HG03469 (cell line): ENCODE results near the gene PRR13.
"Not testable (repeated sequence)": the region's sequence is repeated elsewhere in the genome, so short reads cannot be mapped to it uniquely, and the experiment has no call there.

Experiments
- ATAC-seq: cut with Tn5 transposase; IDR thresholded peaks from one replicate; pipeline ENCODE4 v1.9.1; 2021; ENCODE audit warnings: mild to moderate bottlenecking, moderate library complexity, moderate number of reproducible peaks; ENCODE audit not compliant: unreplicated experiment

Gene PRR13, protein sequence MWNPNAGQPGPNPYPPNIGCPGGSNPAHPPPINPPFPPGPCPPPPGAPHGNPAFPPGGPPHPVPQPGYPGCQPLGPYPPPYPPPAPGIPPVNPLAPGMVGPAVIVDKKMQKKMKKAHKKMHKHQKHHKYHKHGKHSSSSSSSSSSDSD

DNA sequence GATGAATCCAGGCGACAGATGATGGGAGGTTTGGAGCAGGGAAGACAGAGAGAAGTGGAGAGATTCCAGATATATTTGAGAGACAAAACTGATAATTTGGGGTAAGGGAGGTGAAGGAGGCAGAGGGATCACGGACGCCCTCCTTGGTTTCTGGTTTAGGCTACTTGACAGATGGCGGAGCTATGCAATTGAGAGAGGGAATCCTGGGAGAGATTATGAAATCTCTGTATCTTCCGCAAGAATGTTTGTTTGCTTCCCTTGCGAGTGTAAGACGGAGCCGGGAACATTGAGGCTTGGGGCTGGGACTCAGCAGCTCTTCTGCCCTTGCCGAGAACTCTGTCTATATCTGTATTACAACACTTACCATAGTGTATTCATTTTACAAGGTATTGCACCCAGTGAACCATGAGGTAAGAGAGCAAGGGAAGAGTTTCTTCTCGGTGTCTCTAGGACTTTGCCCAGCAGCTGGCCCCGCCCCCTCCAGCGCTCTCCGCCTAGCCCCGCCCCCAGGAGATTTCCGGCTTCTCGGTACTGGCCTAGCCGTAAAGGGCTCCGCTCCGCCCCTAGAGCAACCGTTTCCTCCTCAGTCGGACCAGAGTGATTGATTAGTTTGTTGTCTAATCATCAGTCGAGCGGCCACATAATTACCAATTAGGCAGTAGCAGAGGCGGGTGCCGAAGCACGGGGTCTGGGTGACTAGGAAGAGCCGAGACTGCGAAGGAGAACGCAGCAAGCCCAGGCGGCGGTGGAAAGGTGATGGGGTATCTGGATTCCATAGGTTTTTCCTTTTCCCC is at the start of gene PRR13:
PRR13 (plus strand) TSS at position 695 of the 794 bp plus-strand sequence. CDS start 981 bp downstream, outside the sequence.
- peak; percentile 96 for ATAC-seq

DNA sequence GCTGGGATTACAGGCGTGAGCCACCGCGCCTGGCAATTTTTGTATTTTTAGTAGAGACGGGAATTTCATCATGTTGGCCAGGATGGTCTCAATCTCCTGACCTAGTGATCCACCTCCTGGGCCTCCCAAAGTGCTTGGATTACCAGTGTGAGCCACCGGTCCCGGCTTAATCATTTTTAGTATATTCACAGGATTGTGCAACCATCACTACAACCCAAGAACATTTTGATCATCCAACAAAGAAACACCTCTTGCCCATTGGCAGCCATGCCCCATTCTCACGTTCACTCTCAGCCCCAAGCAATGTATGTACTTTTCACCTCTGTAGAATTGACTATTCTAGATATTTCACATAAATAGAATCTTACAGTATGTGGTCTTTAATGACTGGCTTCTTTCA is 41.6 kb upstream of the PRR13 start:
- ATAC-seq, result no peak

DNA sequence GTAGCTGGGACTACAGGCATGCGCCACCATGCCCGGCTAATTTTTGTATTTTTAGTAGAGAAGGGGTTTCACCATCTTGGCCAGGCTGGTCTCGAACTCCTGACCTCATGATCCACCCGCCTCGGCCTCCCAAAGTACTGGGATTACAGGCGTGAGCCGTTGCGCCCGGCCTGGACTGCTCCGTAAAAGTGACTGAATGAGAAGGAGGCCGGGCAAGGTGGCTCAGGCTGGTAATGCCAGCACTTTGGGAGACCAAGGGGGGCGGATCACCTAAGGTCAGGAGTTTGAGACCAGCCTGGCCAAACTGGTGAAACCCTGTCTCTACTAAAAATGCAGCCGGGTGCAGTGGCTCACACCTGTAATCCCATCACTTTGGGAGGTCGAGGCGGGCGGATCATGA is 39.2 kb upstream of the PRR13 start:
- ATAC-seq, result not testable (repeated sequence)

DNA sequence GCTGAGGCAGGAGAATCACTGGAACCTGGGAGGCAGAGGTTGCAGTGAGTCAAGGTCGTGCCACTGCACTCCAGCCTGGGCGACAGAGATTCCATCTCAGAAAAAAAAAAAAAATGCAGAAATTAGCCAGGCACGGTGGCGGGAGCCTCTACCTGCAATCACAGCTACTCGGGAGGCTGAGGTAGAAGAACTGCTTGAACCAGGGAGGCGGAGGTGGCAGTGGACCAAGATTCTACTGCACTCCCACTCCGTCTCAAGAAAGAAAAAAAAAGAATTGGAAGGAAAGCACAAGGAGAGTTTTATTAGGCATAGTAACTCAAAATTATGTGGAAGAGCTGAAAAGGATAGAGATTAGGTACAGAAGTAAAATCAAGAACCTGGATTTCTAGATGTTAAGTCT is 38.7 kb upstream of the PRR13 start:
- ATAC-seq, result no peak

DNA sequence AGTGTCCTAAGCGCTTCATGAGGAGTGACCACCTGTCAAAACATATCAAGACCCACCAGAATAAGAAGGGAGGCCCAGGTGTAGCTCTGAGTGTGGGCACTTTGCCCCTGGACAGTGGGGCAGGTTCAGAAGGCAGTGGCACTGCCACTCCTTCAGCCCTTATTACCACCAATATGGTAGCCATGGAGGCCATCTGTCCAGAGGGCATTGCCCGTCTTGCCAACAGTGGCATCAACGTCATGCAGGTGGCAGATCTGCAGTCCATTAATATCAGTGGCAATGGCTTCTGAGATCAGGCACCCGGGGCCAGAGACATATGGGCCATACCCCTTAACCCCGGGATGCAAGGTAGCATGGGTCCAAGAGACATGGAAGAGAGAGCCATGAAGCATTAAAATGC is 30.6 kb upstream of the PRR13 start:
- ATAC-seq, result no peak

DNA sequence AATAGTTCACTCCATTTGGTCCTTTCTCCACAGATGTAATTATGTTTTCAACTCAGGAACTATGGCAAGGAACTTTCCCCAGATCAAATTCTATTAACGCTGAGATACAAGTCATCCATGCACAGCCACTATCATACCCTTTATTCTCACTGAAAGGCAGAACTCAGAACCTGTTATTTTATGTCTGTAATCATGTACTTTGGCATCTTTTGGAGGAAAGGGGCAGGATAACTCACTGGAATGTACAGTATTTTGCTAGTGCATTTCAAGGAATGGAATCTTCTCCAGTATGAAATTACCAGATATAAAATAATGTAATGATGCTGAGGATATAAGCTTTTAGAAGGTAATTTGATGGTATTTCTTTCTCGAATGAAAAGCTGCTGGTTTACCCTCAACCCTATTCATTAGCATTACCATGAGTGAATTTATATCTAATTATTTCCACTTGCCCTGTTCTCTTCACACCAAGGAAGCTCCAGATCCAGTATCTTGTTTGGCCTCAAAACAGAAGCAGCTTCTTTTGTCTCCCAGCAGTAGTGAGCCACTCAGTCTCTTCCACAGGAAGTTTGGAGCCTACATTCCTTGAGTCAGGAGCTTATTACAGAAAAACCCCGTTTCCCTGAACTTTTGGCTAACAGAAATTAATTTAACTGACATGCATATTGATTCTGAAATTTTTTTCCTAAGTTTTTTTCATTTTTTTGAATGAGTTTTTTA is 27.9 kb upstream of the PRR13 start:
- ATAC-seq, result no peak

DNA sequence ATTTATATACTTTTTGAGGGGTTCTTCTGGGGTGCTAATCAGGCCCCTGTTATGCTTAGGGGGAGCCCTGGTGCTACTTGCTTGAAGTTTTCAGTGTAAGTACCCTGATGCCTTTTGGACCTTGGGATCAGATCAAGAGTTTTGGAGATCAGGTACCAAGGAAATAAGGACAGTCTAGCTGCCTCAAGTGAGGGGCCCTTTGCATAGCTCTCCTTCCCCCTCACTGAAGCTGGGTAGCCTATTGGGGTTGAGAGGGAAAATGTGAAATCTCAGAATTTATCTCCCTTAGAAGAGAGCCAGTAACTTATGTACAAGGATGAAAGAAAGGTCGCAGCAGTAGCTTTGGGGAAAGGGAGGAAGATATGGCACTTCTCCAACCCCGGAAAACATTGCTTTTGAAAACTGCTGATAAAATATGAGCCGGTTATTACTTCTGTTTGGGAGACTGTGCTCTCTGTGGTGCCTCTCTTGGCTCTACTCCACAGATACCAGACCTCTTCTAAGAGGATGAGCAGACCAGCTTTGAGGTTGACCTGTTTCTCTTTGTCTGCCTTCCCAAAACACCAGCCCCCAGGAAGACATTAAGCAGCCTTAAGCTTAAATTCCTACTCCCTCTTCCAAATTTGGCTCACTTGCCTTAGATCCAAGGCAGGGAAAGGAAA is 26.6 kb upstream of the PRR13 start:
- ATAC-seq, result no peak

DNA sequence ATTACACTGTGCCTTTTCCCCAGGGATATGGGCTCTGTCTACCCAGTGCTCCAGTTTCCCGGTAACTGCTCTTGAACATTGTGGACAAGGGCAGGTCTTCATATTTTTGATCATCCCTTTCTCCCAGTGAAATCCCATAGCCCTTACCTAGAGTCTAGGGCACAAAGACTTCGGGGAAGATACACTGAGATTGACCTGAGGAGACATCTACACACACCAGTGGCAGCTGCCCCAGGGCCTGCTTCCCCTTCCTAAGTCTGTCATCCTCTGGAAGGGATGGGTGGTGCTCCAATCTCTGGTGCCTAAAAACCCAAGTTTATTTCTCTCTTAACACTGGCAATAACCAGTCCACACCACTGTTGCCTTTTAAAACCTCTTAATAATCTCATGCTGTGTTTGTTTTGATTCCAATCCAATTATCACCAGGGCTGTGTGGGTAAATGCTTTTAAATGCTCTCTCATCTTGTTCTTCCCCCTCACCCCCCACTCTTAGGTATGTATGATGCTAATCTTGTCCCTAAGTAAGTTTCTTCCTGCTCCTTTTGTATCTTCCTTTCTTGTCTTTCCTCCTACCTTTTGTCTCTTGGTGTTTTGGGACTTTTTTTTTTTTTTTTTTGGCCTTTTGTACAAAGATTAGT is 25.7 kb upstream of the PRR13 start:
- ATAC-seq, result not testable (repeated sequence)

DNA sequence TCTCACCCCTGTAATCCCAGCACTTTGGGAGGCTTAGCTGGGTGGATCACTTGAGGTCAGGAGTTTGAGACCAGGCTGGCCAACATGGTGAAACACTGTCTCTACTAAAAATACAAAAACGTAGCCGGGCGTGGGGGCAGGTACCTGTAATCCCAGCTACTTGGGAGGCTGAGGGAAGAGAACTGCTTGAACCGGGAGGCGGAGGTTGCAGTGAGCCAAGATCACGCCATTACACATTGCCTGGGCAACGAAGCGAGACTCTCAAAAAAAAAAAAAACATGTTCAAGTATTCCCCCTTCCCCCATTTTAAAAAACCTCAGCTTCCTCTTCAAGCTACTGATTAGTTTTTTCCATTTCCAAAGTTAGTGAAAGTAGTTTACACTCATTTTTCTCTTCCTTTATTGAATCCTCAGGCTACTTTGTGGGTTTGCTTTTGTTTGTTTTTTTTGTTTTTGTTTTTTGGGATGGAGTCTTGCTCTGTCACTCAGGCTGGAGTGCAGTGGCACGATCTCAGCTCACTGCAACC is 24.2 kb upstream of the PRR13 start:
- not testable (repeated sequence) for ATAC-seq

DNA sequence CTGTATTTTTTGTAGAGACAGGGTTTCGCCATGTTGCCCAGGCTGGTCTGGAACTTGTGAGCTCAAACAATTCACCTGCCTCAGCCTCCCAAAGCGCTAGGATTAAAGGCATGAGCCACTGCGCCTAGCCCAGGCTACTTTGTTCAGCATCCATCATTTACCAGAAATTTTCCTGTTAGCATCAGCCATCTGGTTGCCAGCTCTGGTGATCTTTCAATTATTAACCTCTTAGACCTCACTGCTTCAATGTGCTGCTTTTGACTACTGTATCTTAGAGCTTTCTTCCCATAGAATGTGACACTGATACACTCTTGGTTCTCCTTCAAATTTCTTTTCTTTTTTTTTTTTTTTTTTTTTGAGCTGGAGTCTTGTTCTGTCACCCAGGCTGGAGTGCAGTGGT is 23.3 kb upstream of the PRR13 start:
- no peak for ATAC-seq

DNA sequence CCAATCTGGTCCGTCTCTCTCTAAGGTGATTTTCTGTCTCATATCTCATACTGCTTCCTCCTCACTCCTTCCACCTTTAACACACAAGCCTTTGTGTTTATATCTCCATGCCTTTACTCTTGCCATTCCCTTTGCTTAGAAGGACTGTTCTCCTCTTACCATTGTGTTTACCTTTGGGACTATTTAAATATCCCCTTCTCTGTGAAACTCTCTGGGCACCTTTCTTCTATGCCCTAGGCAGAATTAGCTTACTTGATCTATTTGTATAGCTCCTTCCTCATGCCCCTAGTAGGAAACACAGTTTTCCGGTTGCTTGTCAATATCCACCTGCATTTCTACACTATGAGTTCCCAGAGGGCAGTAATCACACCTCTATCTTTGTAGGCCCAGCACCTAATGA is 21.8 kb upstream of the PRR13 start:
- ATAC-seq, result no peak

DNA sequence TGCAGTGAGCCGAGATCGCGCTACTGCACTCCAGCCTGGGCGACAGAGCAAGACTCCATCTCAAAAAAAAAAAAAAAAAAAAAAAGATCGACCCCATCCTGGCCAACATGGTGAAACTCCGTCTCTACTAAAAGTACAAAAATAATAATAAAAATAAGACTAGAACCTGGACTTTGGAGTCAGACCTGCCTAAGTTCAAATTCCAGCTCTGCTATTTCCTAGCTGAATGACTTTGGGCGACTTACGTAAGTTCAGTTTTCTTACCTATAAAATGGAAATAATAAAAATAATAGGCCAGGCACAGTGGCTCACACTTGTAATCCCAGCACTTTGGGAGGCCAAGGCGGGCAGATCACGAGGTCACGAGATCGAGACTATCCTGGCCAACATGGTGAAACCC is 19.3 kb upstream of the PRR13 start:
- ATAC-seq, result not testable (repeated sequence)

DNA sequence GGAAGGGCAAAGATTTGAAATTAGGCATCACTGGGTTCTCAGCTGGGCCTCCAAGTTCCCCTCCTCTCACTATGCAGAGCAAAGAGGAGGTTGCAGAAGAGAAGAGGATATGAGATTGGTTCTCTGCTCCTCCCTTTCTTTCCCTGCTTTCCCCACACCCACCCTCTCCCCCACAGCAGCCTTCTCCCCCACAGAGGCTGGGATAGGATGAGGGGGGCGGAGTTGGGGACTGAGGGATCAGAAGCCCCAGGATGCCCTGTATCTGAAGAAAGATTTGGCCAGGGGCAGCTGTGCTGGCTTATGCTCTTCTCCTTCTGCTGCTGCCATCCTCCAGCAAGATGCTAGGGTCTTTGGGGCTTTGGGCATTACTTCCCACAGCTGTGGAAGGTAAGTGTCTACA is 17.9 kb upstream of the PRR13 start, which contains the start of gene AMHR2:
AMHR2 (plus strand) TSS at position 259 of the 400 bp plus-strand sequence; CDS start at position 339, 80 bp downstream.
- no peak for ATAC-seq

DNA sequence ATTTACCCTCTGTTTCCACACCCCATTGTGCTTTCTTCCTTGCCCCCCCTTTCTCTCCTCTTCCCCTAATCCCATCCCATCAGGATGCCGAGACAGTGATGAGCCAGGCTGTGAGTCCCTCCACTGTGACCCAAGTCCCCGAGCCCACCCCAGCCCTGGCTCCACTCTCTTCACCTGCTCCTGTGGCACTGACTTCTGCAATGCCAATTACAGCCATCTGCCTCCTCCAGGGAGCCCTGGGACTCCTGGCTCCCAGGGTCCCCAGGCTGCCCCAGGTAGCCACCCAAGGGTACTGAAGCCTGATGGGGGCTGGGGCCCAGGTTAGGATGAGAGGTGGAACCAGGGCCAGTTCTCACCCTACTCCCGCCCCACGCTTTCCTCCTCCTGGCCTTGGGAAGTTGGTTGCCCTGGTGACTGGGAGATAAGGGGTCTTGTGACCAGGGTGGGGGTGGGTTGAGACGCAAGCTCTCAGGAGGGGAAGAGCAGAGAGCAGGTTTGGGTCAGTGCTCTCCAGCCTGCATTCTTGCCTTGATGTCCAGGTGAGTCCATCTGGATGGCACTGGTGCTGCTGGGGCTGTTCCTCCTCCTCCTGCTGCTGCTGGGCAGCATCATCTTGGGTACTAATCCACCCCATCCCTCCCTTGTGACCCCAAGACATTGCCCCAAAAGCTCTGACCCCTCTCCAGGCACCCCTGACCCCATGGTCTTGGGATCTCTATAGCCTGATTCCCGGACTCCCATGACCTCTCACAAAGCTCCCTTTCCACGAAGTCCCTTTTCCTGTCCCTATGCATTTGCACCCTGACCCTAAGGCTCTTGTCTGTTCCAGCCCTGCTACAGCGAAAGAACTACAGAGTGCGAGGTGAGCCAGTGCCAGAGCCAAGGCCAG is 16.7 kb upstream of the PRR13 start:
- ATAC-seq, result no peak

DNA sequence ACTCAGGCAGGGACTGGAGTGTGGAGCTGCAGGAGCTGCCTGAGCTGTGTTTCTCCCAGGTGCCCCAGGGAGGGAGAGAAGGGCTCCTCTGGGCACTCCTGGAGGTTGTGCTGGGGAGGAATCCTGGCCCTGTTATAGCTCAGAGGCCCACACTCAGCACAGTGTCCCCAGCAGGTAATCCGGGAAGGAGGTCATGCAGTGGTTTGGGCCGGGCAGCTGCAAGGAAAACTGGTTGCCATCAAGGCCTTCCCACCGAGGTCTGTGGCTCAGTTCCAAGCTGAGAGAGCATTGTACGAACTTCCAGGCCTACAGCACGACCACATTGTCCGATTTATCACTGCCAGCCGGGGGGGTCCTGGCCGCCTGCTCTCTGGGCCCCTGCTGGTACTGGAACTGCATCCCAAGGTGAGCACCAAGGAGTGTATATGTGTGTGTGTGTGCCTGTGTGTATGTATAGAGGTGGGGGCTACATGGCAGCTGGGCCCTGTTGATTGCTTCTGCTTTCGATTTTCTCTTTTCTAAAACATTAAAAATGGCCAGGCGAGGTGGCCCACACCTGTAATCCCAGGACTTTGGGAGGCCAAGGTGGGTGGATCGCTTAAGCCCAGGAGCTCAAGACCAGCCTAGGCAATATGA is 15.9 kb upstream of the PRR13 start:
- ATAC-seq, result no peak

DNA sequence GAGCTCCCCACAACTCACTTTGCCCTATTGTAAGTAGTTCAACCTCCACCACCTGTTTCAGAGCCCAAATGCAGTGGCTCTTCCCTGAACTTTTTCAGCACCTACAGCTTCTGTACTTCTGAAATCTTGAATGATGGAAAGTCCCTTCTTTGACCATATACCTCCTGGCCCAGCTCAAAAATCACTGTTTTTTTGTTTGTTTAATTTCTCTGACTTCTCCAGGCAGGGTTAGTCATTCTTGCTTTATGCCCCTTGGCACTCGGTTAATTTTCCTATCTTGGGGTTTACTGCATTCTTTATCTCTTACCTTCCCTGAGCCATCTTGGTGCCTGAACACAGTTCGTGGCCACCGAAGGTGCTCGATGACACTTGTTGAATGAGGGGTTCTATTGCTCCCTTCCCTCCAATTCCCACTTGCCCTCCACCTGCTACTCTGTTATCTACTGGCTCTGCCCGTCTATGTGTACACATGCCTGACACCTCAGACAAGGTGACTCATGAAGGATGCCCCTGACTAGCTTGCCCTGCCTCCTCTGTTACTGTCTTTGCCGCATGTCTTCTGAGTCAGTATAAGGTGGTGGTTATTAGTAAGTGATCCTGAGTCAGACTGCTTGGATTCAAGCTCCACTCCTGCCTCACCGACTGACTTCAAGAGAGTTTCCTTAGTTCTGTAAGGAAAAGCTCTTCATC is 13.5 kb upstream of the PRR13 start:
- ATAC-seq, result no peak

DNA sequence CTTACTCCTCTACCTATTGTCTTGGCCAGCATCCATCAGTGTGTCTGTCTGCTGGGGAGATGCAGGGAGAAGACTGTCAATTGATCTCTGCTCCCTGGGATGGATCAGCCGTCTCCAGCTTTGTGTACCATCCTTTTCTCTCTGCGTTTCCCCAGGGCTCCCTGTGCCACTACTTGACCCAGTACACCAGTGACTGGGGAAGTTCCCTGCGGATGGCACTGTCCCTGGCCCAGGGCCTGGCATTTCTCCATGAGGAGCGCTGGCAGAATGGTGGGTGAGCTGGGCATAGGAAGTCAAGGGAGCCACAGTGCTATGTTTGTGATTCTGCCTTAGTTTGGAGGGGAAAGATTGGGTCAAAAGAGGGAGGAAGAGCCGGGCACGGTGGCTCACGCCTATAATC is 12.8 kb upstream of the PRR13 start:
- no peak for ATAC-seq

DNA sequence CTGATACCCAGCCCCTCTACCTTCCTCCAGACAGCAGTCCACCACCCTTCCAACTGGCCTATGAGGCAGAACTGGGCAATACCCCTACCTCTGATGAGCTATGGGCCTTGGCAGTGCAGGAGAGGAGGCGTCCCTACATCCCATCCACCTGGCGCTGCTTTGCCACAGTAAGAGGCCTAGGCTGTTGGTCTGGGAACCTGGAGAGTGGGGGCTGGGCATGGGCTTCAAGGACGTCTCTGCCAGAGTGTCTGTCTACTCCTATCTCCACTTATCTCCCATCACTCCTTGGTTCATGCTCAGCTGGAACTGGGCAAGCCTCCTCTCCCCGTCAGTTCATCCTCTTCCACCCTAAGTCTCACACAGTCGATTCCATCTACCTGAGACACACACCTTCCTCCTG is 11.4 kb upstream of the PRR13 start:
- no peak for ATAC-seq

DNA sequence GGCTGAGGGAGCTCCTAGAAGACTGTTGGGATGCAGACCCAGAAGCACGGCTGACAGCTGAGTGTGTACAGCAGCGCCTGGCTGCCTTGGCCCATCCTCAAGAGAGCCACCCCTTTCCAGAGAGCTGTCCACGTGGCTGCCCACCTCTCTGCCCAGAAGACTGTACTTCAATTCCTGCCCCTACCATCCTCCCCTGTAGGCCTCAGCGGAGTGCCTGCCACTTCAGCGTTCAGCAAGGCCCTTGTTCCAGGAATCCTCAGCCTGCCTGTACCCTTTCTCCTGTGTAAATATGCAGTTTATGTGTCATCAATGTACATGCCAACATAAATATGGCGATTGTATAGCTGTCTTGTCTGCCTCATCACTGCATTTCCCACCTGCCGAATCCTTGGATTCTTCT is 10.3 kb upstream of the PRR13 start:
- no peak for ATAC-seq
